Progenitor cell of endocrine pancreas (in vitro differentiated cells): ENCODE measurements around the gene PDGFB. TPM values are rescaled to one million over a fixed set of nuclear protein-coding genes. Genes with fewer than 3 reads are reported as not detected.

ENCODE experiments used
- DNase-seq: peaks from one replicate; pipeline ENCODE4 v3.0.0; 2021; ENCODE audit warnings: low spot score; ENCODE audit not compliant: unreplicated experiment
- H3K27ac Mint-ChIP-seq: 2 replicates; pipeline ENCODE4 v1.8.0; 2021; ENCODE audit warnings: mild to moderate bottlenecking, moderate library complexity, mixed read lengths
- H3K27me3 Mint-ChIP-seq: 2 replicates; pipeline ENCODE4 v1.8.0; 2021; ENCODE audit warnings: mixed read lengths
- H3K36me3 Mint-ChIP-seq: 2 replicates; pipeline ENCODE4 v1.8.0; 2022; ENCODE audit warnings: mixed read lengths; ENCODE audit not compliant: insufficient read depth
- H3K4me1 Mint-ChIP-seq: 2 replicates; pipeline ENCODE4 v1.8.0; 2021; ENCODE audit warnings: low read depth, mixed read lengths
- H3K4me3 Mint-ChIP-seq: 2 replicates; pipeline ENCODE4 v1.8.0; 2021; ENCODE audit warnings: low read depth, mild to moderate bottlenecking, moderate library complexity, mixed read lengths
- H3K9me3 Mint-ChIP-seq: 2 replicates; pipeline ENCODE4 v1.8.0; 2021; ENCODE audit warnings: low read depth, mixed read lengths
- total RNA-seq: library from RNA; stranded (reverse); gene quantifications from 2 replicates; pipeline ENCODE4 v1.2.1, GENCODE V29; 2021
- TF ChIP-seq, protein P1 (sequence below): fragments of 200-600 bp; sonication (generic); IDR thresholded peaks from one replicate; pipeline ENCODE4 v1.5.0; 2021; ENCODE audit warnings: antibody characterized with exemption, mild to moderate bottlenecking; ENCODE audit not compliant: unreplicated experiment

Gene PDGFB
- total RNA-seq, 1 donor from 2014 or later = 7.1 TPM

DNA sequence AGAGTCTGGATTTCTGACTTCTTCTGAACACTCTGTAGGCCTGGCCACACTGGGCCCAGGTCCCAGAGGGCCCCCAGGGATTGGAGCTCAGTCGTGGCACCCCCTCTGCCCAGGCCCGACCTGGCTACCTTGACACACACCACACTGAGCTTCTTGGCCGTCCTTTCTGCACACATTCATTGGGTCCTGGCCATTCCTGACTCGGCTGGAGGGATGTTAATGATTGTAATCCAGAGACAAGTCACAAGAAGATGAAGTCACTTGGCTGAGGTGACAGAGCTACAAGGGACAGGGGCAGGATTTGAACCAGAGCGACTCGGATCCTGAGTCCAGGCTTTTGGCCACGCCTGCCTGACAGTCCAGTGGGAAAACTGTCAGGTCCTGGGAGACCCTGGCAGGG lies 23.9 kb upstream of the PDGFB start:
- H3K27ac Mint-ChIP-seq = no peak overlapping the region
- H3K4me1 Mint-ChIP-seq = no peaks in the 10 kb centered on the region
- DNase-seq = no peak
- H3K27me3 Mint-ChIP-seq = no peaks in the 10 kb centered on the region
- H3K36me3 Mint-ChIP-seq = no peaks in the 10 kb centered on the region
- no peaks in the 10 kb centered on the region for H3K9me3 Mint-ChIP-seq
- TF ChIP-seq, protein P1, sequence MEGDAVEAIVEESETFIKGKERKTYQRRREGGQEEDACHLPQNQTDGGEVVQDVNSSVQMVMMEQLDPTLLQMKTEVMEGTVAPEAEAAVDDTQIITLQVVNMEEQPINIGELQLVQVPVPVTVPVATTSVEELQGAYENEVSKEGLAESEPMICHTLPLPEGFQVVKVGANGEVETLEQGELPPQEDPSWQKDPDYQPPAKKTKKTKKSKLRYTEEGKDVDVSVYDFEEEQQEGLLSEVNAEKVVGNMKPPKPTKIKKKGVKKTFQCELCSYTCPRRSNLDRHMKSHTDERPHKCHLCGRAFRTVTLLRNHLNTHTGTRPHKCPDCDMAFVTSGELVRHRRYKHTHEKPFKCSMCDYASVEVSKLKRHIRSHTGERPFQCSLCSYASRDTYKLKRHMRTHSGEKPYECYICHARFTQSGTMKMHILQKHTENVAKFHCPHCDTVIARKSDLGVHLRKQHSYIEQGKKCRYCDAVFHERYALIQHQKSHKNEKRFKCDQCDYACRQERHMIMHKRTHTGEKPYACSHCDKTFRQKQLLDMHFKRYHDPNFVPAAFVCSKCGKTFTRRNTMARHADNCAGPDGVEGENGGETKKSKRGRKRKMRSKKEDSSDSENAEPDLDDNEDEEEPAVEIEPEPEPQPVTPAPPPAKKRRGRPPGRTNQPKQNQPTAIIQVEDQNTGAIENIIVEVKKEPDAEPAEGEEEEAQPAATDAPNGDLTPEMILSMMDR = no peak
- no peak overlapping the region for H3K4me3 Mint-ChIP-seq

DNA sequence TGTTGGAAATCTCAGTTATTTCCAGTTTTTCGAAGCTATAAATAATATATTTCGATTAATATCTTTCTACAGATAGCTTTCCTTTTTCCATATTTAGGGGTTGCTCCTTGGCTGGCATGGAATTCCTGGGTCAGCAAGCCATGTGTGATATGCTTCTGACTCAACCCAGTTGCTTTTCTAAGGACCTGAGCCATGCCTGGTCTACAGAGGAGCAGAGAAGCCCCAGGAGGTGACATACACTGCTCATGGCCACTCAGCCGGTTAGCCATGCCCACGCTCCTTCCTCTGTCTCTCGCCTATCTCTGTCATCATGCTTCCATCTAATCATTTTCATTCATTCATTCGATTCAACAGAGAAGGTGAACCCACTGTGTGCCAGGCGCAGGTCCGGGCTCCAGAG lies 23.2 kb upstream of the PDGFB start:
- Mint-ChIP-seq H3K36me3 (no peaks in the 10 kb centered on the region), H3K27me3 (no peaks in the 10 kb centered on the region), H3K4me3 (no peak overlapping the region), H3K27ac (no peak overlapping the region), H3K9me3 (no peaks in the 10 kb centered on the region), H3K4me1 (no peaks in the 10 kb centered on the region)
- DNase-seq = no peak
- TF ChIP-seq, protein P1 = no peak

DNA sequence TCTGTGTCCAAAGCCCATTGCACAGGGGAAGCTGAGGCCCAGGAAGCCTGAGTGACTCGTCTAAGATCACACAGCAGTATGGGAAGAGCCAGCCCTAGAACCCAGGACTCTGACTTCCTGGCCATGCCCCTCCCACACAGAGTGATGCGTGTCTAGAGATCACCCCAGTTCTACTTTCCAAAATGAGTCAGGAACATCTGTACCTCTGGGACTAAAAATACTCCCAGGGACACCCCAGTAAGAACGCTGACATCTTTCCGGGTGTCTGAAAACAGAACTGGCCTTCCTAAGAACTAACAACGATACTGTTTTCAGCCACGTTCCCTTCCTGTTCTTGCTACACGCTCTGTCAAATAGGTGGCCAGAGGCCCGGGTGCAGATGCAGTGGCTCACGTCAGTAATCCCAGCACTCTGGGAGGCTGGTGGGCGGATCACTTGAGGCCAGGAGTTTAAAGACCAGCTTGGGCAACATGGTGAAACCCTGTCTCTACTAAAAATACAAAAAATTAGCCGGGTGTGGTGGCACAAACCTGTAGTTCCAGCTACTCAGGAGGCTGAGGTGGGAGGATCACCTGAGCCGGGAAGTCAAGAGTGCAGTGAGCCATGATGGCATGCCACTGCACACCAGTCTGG lies 21.7 kb upstream of the PDGFB start:
- peaks cover 5% of the 10 kb centered on the region for H3K9me3 Mint-ChIP-seq
- no peak for DNase-seq
- H3K4me1 Mint-ChIP-seq = no peaks in the 10 kb centered on the region
- H3K36me3 Mint-ChIP-seq = no peaks in the 10 kb centered on the region
- TF ChIP-seq, protein P1 = no peak
- H3K27me3 Mint-ChIP-seq = no peaks in the 10 kb centered on the region
- H3K4me3 Mint-ChIP-seq = no peak overlapping the region
- no peak overlapping the region for H3K27ac Mint-ChIP-seq

DNA sequence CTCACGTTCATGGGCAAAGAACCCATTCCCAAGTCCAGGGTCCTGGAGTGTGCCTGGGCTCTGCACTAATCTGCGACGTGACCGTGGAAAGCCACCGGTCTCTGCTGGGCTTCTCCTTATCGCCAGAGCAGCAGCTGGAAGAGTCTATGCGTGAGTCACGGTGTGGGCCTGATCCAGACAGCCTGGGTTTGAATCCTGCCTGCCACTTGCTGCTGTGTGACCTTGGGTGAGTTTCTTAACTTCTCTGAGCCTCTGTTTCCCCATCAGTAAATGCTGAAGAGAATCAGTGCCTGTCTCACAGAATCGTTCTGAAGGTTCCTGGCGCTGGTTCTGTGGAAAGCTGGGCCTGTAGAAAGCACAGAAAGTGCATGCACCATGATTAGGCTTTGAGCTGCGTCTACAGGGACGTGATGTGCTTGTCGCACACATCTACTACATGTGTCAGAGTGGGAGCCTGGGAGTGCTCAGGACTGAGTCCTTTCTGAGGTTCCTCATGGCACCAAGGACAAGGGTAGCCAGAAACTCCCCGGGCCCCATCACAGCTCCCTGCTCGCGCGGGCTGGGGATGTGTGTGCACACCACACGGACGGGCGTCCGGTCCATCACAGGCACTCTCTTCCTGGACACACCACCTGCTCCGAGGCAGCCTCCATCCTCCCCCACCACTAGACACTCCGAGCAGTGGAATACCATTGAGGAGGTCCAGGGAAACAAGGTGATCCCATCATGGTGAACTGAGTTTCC lies 20.5 kb upstream of the PDGFB start:
- TF ChIP-seq, protein P1 = no peak
- peaks cover 8% of the 10 kb centered on the region for H3K9me3 Mint-ChIP-seq
- no peak overlapping the region for H3K4me3 Mint-ChIP-seq
- DNase-seq = no peak
- H3K36me3 Mint-ChIP-seq = no peaks in the 10 kb centered on the region
- H3K27me3 Mint-ChIP-seq = no peaks in the 10 kb centered on the region
- no peaks in the 10 kb centered on the region for H3K4me1 Mint-ChIP-seq
- H3K27ac Mint-ChIP-seq = no peak overlapping the region

DNA sequence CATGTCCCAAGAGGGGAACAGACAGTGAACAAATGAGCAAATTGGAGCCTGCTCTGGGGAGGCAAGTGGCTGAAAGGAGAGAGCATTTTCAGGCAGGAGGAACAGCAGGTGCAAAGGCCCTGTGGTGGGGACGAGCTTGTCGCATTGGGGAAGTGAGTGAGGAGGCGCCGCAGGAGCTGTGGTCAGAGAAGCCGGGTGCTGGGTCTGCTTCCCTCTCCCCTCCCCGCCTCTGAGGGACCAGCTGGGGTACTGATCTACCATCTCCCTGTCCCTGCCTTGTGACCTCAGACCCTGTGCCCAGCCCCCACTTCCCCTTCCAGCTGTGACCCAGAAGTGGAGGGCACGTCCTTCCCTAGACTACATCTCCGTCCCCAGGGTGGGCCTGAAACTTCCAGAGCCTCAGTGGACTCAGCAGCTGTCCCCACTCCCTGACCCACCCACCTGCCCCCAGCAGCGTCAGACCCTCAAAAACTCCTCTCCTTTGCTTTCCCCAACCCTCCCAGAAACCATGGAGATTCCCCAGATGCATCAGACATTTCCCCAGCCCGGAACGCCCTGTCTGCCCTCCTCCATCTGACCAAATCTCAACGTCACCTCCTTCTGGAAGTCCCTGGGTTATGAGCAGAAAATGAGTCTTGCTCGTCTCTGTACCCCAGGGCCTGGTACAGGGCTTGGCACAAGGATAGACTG lies 19.7 kb upstream of the PDGFB start:
- no peaks in the 10 kb centered on the region for H3K36me3 Mint-ChIP-seq
- TF ChIP-seq, protein P1 = no peak
- H3K9me3 Mint-ChIP-seq = peaks cover 8% of the 10 kb centered on the region
- DNase-seq = no peak
- H3K4me3 Mint-ChIP-seq = no peak overlapping the region
- H3K27ac Mint-ChIP-seq = no peak overlapping the region
- no peaks in the 10 kb centered on the region for H3K27me3 Mint-ChIP-seq
- H3K4me1 Mint-ChIP-seq = no peaks in the 10 kb centered on the region
